Activated gamma-delta T cell treated with Interleukin-2 at 50 U/mL for 16 hours (primary cell): Measurements from ENCODE around the gene ZNF598.
"Not testable (repeated sequence)": the region's sequence is repeated elsewhere in the genome, so short reads cannot be mapped to it uniquely, and the experiment has no call there.

Experiments
- DNase-seq: peaks from one replicate; pipeline ENCODE4 v3.0.0-alpha.2; 2020

The ZNF598 gene

DNA sequence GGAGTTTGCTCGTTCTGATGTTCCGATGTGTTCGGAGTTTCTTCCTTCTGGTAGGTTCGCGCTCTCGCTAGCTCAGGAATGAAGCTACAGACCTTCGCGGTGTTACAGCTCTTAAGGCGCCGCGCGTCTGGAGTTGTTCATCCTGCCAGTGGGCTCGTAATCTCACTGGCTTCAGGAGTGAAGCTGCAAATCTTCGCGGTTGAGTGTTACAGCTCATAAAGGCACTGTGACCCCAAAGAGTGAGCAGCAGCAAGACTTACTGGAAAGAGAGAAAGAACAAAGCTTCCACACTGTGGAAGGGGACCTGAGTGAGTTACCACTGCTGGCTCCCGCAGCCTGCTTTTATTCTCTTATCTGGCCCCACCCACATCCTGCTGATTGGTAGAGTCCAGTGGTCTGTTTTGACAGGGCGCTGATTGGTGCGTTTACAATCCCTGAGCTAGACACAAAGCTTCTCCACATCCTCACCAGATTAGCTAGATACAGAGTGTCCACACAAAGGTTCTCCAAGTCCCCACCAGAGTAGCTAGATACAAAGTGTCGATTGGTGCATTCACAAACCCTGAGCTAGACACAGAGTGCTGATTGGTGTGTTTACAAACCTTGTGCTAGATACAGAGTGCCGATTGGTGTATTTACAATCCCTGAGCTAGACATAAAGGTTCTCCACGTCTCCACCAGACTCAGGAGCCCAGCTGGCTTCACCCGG is 52.0 kb downstream of the ZNF598 start:
- DNase-seq = not testable (repeated sequence)

- no peak for DNase-seq
Observed at GRCh38 chr16:1953734-1954133, 55.9 kb downstream of the ZNF598 start.

- DNase-seq = no peak
Observed at GRCh38 chr16:1950559-1950958, 59.1 kb downstream of the ZNF598 start.

- DNase-seq = no peak
Observed at GRCh38 chr16:1950047-1950446, 59.6 kb downstream of the ZNF598 start.

DNA sequence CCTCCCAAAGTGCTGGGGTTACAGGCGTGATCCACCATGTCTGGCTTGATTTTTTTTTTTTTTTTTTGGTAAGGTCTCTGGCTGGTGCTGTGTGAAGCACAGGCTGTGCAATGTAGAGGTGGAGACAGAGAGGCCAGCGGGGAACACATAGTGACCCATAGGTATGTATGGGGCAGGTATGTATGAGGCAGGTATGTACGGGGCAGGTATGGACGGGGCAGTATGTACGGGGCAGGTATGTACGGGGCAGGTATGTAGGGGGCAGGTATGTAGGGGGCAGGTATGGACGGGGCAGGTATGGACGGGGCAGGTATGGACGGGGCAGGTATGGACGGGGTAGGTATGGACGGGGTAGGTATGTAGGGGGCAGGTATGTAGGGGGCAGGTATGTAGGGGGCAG is 60.1 kb downstream of the ZNF598 start:
- no peak for DNase-seq
